DMS 273 (cell line): Measurements from ENCODE around the gene GOLGA8G.
"Not testable (repeated sequence)": the region's sequence is repeated elsewhere in the genome, so short reads cannot be mapped to it uniquely, and the experiment has no call there.

Experiments used
- DNase-seq: peaks from one replicate; lab custom pipeline; 2025; ENCODE audit not compliant: unreplicated experiment; lab: John Stamatoyannopoulos, UW

Gene GOLGA8G

GRCh38 chr15:28532954-28533353 lies at the start of gene GOLGA8G:
TSS of gene GOLGA8G (minus strand) at chr15:28532971. CDS start at chr15:28532909, 62 bp downstream.
- not testable (repeated sequence) for DNase-seq

GRCh38 chr15:28573351-28573750 lies 40.6 kb upstream of the GOLGA8G start:
- not testable (repeated sequence) for DNase-seq

GRCh38 chr15:28553268-28553667 lies 20.5 kb upstream of the GOLGA8G start, which contains the start of gene GOLGA6L25:
TSS of gene GOLGA6L25 (plus strand) at chr15:28553568. CDS start at chr15:28553629, 61 bp downstream.
- not testable (repeated sequence) for DNase-seq

DNA sequence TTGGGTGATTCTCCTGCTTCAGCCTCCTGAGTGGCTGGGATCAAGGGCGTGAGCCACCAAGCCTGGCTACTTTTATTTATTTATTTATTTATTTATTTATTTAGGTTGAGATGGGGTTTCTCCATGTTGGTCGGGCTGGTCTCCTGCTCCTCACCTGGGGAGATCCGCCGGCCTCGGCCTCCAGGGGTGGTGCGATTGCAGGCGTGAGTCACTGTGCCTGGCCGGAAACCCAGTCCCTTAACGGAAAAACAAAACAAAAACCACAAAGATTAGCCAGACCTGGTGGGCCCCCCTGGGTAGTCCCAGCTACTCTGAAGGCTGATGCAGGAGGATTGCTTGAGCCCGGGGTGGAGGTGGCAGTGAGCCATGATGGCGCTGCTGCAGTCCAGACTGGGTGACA lies 17.6 kb downstream of the GOLGA8G start:
- not testable (repeated sequence) for DNase-seq

- not testable (repeated sequence) for DNase-seq
Observed at GRCh38 chr15:28514128-28514527, 18.6 kb downstream of the GOLGA8G start.

DNA sequence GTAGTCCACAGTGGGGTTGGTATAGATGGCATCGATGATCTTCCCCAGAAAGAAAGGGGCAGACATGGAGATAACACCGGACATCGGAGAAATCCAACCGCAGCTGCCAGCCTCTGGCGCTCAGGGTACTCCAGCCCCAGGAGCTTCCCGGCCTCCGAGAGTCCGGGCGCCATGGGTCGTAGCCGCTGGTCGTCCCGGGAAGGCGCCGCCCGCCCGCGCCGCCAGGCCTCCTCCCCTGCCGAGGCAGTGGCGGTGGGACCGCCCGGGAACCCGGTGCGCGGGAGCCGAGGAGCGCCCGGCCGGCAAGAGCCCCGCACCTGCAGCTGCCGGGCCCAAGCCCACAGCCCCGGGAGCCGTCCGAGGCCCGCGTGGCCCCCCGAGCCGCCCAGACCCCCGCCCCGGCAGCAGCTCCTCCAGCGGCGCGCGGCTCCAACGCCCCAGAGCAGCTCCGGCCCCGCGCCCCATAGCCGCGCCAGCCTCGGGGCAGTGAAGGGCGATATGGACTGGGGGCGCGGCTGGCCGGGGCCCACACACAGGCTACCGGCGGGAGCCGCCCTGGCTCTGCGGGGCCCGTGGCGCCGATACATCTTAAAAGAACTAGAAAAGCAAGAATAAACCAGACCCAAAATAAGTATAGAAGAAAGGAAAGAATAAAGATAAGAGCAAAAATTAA lies 24.4 kb downstream of the GOLGA8G start:
- not testable (repeated sequence) for DNase-seq

GRCh38 chr15:28481340-28481739 lies 51.4 kb downstream of the GOLGA8G start:
- not testable (repeated sequence) for DNase-seq
